ENCODE measurements around the gene LDHA. TPM values are rescaled to one million over a fixed set of nuclear protein-coding genes. Genes with fewer than 3 reads are reported as not detected.

Gene LDHA
- total and polyA plus RNA-seq, 2 experiments from 2014 or later, result 2,912 to 5,221 TPM

DNA sequence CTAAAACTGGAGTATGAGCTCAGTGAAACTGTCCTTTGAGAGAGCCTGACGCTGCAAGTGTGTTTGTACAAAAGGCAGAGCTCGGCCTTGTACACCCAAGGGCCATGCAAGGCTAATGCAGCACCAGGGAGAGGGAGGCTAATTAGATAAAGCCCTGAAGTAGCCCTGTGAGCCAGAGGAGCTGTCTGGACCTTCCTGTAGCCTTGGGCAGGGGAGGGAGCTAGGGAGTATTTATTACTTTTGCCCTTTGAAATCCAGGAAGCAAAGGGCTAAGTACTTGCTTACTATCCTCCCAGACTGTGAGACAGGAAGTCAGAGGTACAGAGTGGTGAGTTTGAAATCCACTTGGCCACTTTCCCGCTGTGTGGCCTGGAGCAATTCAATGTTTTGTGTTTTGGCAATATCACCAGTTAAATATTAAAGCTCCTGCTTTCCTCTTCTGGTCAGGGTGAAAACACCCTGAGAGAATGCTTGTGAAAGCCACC lies 10.2 kb upstream of the LDHA start:
- WGBS, 2 experiments (ENCODE audit: low coverage in 1 of 2, low lambda C conversion rate in 2 of 2, missing lambda C conversion rate in 2 of 2), result 0% methylated on average over 3 of the region's 3 CpGs
- in situ Hi-C loops (cut with MboI), result loop anchor here (10.0 kb wide), 1 partner anchor 59 kb away; the partner anchor contains the start of genes GTF2H1 and HPS5
- H3K9me2 ChIP-seq (ENCODE audit: insufficient read depth), result no peaks in the 10 kb centered on the region
- peak overlapping the region; percentile 86 for H3K9ac ChIP-seq
- H4K20me1 ChIP-seq (ENCODE audit: insufficient read depth), result no peaks in the 10 kb centered on the region
- H3K4me3 ChIP-seq, result peak overlapping the region; percentile 50
- no peaks in the 10 kb centered on the region for H3K79me2 ChIP-seq (ENCODE audit: insufficient read depth)
- peak overlapping the region; percentile 85 for H3K4me2 ChIP-seq (ENCODE audit: unreplicated experiment)
- peaks cover 32% of the 10 kb centered on the region for H3K4me1 ChIP-seq (ENCODE audit: insufficient read depth)
- H2AFZ ChIP-seq, result peak overlapping the region; percentile 39
- H3K36me3 ChIP-seq (ENCODE audit: low read depth), result no peaks in the 10 kb centered on the region
- H3K9me3 ChIP-seq (ENCODE audit: low read depth), result no peaks in the 10 kb centered on the region
- H3K27ac ChIP-seq, result peak overlapping the region; percentile 99
- no peak for TF ChIP-seq EZH2phosphoT487 (IDR thresholded peaks at IDR 0.05; ENCODE audit: insufficient read depth, low read depth)
- TF ChIP-seq EZH2 (IDR thresholded peaks at IDR 0.05; ENCODE audit: insufficient read depth, poor library complexity, severe bottlenecking), result no peak
- peaks cover 35% of the 10 kb centered on the region for H3F3A ChIP-seq (ENCODE audit: insufficient read depth)
- H3K27me3 ChIP-seq (replicated peaks; ENCODE audit: insufficient read depth), result no peaks in the 10 kb centered on the region
- DNase-seq, result peak; percentile 91

- Histone ChIP-seq H3K36me3 (ENCODE audit: low read depth) (peaks cover 3% of the 10 kb centered on the region; the same call in 1 of the 2 replicates), H3K27ac (no peak overlapping the region), H3K9ac (no peak overlapping the region), H3K4me1 (ENCODE audit: insufficient read depth) (peaks cover 30% of the 10 kb centered on the region), H2AFZ (no peak overlapping the region), H3F3A (ENCODE audit: insufficient read depth) (peaks cover 46% of the 10 kb centered on the region), H3K9me2 (ENCODE audit: insufficient read depth) (no peaks in the 10 kb centered on the region), H4K20me1 (ENCODE audit: insufficient read depth) (no peaks in the 10 kb centered on the region), H3K79me2 (ENCODE audit: insufficient read depth) (peaks cover 15% of the 10 kb centered on the region), H3K4me3 (no peak overlapping the region), H3K27me3 (replicated peaks; ENCODE audit: insufficient read depth) (no peaks in the 10 kb centered on the region), H3K4me2 (ENCODE audit: unreplicated experiment) (no peak overlapping the region), H3K9me3 (ENCODE audit: low read depth) (no peaks in the 10 kb centered on the region)
- TF ChIP-seq EZH2phosphoT487 (IDR thresholded peaks at IDR 0.05; ENCODE audit: insufficient read depth, low read depth) (no peak), EZH2 (IDR thresholded peaks at IDR 0.05; ENCODE audit: insufficient read depth, poor library complexity, severe bottlenecking) (no peak)
- DNase-seq, result peak; percentile 4
- WGBS, 2 experiments (ENCODE audit: low coverage in 1 of 2, low lambda C conversion rate in 2 of 2, missing lambda C conversion rate in 2 of 2), result 52 to 68% methylated on average over 3 of the region's 3 CpGs
- in situ Hi-C loops (cut with MboI), result loop anchor here (5.0 kb wide), 1 partner anchor 38 kb away; no protein-coding TSS in a partner anchor
Measured at GRCh38 chr11:18390088-18390487, 4.3 kb upstream of the LDHA start.

GRCh38 chr11:18392434-18393321 lies 1.7 kb upstream of the LDHA start:
- no peaks in the 10 kb centered on the region for H3K9me3 ChIP-seq (ENCODE audit: low read depth)
- H3K4me3 ChIP-seq, result no peak overlapping the region
- no peaks in the 10 kb centered on the region for H3K27me3 ChIP-seq (replicated peaks; ENCODE audit: insufficient read depth)
- TF ChIP-seq EZH2phosphoT487 (IDR thresholded peaks at IDR 0.05; ENCODE audit: insufficient read depth, low read depth) (no peak), EZH2 (IDR thresholded peaks at IDR 0.05; ENCODE audit: insufficient read depth, poor library complexity, severe bottlenecking) (no peak)
- H3K9me2 ChIP-seq (ENCODE audit: insufficient read depth), result no peaks in the 10 kb centered on the region
- H3K36me3 ChIP-seq (ENCODE audit: low read depth), result peaks cover 24% of the 10 kb centered on the region
- peaks cover 56% of the 10 kb centered on the region for H3F3A ChIP-seq (ENCODE audit: insufficient read depth)
- peaks cover 39% of the 10 kb centered on the region for H3K79me2 ChIP-seq (ENCODE audit: insufficient read depth)
- 95 to 98% methylated on average over 4 of the region's 4 CpGs for WGBS, 2 experiments (ENCODE audit: low coverage in 1 of 2, low lambda C conversion rate in 2 of 2, missing lambda C conversion rate in 2 of 2)
- in situ Hi-C loops (cut with MboI), result loop anchor here (5.0 kb wide), 1 partner anchor 40 kb away; no protein-coding TSS in a partner anchor
- no peak overlapping the region for H3K4me2 ChIP-seq (ENCODE audit: unreplicated experiment)
- peak overlapping the region; percentile 97 for H3K27ac ChIP-seq
- H2AFZ ChIP-seq, result no peak overlapping the region
- peak; percentile 13 for DNase-seq
- H3K9ac ChIP-seq, result no peak overlapping the region
- peaks cover 20% of the 10 kb centered on the region for H4K20me1 ChIP-seq (ENCODE audit: insufficient read depth)
- peaks cover 36% of the 10 kb centered on the region for H3K4me1 ChIP-seq (ENCODE audit: insufficient read depth)

- Histone ChIP-seq H3F3A (ENCODE audit: insufficient read depth) (peaks cover 63% of the 10 kb centered on the region), H3K9ac (peak overlapping the region; percentile 100), H2AFZ (peak overlapping the region; percentile 56), H3K36me3 (ENCODE audit: low read depth) (peaks cover 31% of the 10 kb centered on the region), H3K4me2 (ENCODE audit: unreplicated experiment) (peak overlapping the region; percentile 64), H3K27me3 (replicated peaks; ENCODE audit: insufficient read depth) (no peaks in the 10 kb centered on the region), H3K4me1 (ENCODE audit: insufficient read depth) (peaks cover 40% of the 10 kb centered on the region), H3K4me3 (peak overlapping the region; percentile 46), H3K9me2 (ENCODE audit: insufficient read depth) (no peaks in the 10 kb centered on the region), H3K79me2 (ENCODE audit: insufficient read depth) (peaks cover 48% of the 10 kb centered on the region), H3K9me3 (ENCODE audit: low read depth) (no peaks in the 10 kb centered on the region), H4K20me1 (ENCODE audit: insufficient read depth) (peaks cover 24% of the 10 kb centered on the region), H3K27ac (peak overlapping the region; percentile 97)
- no peak for TF ChIP-seq EZH2phosphoT487 (IDR thresholded peaks at IDR 0.05; ENCODE audit: insufficient read depth, low read depth)
- in situ Hi-C loops (cut with MboI), result loop anchor here (5.0 kb wide), 1 partner anchor 41 kb away; no protein-coding TSS in a partner anchor
- DNase-seq, result no peak
- WGBS, 2 experiments (ENCODE audit: low coverage in 1 of 2, low lambda C conversion rate in 2 of 2, missing lambda C conversion rate in 2 of 2), result 64 to 65% methylated on average over 22 of the region's 22 CpGs
Measured at GRCh38 chr11:18393581-18394274, 635 bp upstream of the LDHA start.

Measured in GM23248 (cell line).